Lower lobe of right lung (tissue), 2 donors: ENCODE data around the gene PRC1. TPM values are rescaled to one million over a fixed set of nuclear protein-coding genes. Genes with fewer than 3 reads are reported as not detected.

Experiments used
- ATAC-seq, 2 donors: fragments of 200-7000 bp; cut with Tn5 transposase; one replicate each; pipeline ENCODE4 v1.9.1; 2020 to 2022; ENCODE audit warnings: mild to moderate bottlenecking in 2 of 2, moderate library complexity in 2 of 2
- DNase-seq: peaks from one replicate; pipeline ENCODE4 v3.0.0-alpha.2; 2020
- H3K27ac ChIP-seq: fragments of 200-600 bp; one replicate; pipeline ENCODE4 v1.8.0; 2022
- H3K27me3 ChIP-seq: fragments of 200-600 bp; one replicate; pipeline ENCODE4 v1.8.0; 2022; ENCODE audit warnings: low read depth
- H3K36me3 ChIP-seq: fragments of 200-600 bp; one replicate; pipeline ENCODE4 v1.8.0; 2022; ENCODE audit warnings: mild to moderate bottlenecking
- H3K4me1 ChIP-seq: fragments of 200-600 bp; one replicate; pipeline ENCODE4 v1.8.0; 2022
- H3K4me3 ChIP-seq: fragments of 200-600 bp; one replicate; pipeline ENCODE4 v1.8.0; 2022; ENCODE audit warnings: mild to moderate bottlenecking
- H3K9me3 ChIP-seq: fragments of 200-600 bp; one replicate; pipeline ENCODE4 v1.8.0; 2022
- intact Hi-C: fragments of 100-400 bp; cut with DNase I; formaldehyde crosslinking; loops from one replicate; pipeline ENCODE4 v1.11.0; 2022
- total RNA-seq: library from RNA; stranded (reverse); fragmentation: NEBNext Ultra II Directional; extraction: Animal tissue kit (Norgen Biotek cat#: 25700); gene quantifications from one replicate; pipeline ENCODE4 v1.2.1, GENCODE V29; 2021
- TF ChIP-seq, protein P1 (sequence below): fragments of 200-600 bp; IDR thresholded peaks from one replicate; pipeline ENCODE4 v1.8.0; 2022; ENCODE audit warnings: antibody characterized with exemption, mild to moderate bottlenecking
- donor health status: DM: no; HTN: yes; CAD: no; lungs with severe emphysema.

PRC1 gene
- total RNA-seq, 1 donor from 2014 or later, result 6.7 TPM

GRCh38 chr15:90916461-90916860 is 77.9 kb downstream of the PRC1 start:
- no peak for ATAC-seq
- Histone ChIP-seq H3K36me3 (peaks cover 100% of the 10 kb centered on the region), H3K4me1 (peaks cover 12% of the 10 kb centered on the region), H3K4me3 (peak overlapping the region; percentile 21), H3K27ac (peak overlapping the region; percentile 49), H3K9me3 (no peaks in the 10 kb centered on the region), H3K27me3 (no peaks in the 10 kb centered on the region)
- TF ChIP-seq, protein P1, sequence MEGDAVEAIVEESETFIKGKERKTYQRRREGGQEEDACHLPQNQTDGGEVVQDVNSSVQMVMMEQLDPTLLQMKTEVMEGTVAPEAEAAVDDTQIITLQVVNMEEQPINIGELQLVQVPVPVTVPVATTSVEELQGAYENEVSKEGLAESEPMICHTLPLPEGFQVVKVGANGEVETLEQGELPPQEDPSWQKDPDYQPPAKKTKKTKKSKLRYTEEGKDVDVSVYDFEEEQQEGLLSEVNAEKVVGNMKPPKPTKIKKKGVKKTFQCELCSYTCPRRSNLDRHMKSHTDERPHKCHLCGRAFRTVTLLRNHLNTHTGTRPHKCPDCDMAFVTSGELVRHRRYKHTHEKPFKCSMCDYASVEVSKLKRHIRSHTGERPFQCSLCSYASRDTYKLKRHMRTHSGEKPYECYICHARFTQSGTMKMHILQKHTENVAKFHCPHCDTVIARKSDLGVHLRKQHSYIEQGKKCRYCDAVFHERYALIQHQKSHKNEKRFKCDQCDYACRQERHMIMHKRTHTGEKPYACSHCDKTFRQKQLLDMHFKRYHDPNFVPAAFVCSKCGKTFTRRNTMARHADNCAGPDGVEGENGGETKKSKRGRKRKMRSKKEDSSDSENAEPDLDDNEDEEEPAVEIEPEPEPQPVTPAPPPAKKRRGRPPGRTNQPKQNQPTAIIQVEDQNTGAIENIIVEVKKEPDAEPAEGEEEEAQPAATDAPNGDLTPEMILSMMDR, result no peak
- intact Hi-C loops, result no loop called here
- peak; percentile 36 for DNase-seq

Other genes with a start within 250 kb of the PRC1 start
- gene FURIN, start 125.9 kb downstream of the PRC1 start, total RNA-seq, result 86.5 TPM
- gene FES, start 110.0 kb downstream of the PRC1 start, total RNA-seq, result 51.0 TPM
- gene MAN2A2, start 91.2 kb downstream of the PRC1 start, total RNA-seq, result 96.9 TPM
- gene HDDC3, start 62.0 kb downstream of the PRC1 start, total RNA-seq, result 16.0 TPM
- gene UNC45A, start 59.2 kb downstream of the PRC1 start, total RNA-seq, result 50.4 TPM
- gene RCCD1, start 39.7 kb downstream of the PRC1 start, total RNA-seq, result 10.3 TPM
- gene VPS33B, start 28.1 kb upstream of the PRC1 start, total RNA-seq, result 13.3 TPM
- 1.2 TPM for gene SV2B, start 105.7 kb upstream of the PRC1 start, total RNA-seq